ENCODE results near the gene ABHD14A. TPM values are rescaled to one million over a fixed set of nuclear protein-coding genes. Genes with fewer than 3 reads are reported as not detected.

The ABHD14A gene
- total and polyA plus RNA-seq, 2 of the 4 experiments (the other 2 are of a cell fraction), result 3.4 to 10.0 TPM

DNA sequence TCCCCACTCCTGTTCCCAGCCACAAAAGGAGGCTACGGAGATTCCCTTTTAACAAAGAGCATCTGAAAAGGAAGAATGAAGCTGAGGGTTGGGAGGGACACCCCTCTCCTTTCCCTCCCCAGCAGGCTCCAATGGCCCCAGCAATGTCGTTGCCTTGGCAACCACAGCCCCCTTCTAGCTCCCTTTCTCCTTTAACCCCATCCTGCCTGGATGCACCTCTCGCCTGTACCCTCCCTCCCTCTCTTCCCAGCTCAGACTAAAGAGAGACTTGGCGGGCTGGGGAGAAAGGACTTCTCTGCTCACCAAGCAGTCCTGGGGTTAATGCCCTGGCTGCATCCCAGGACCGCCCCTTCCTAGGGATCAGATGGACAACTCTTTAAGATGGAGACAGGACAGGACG is 27.9 kb downstream of the ABHD14A start:
- POLR2A ChIA-PET (ENCODE audit: unreplicated experiment), result no interaction called here

More for the DNA sequence above, 27.9 kb downstream of the ABHD14A start:
- Histone ChIP-seq H3K79me1 (ENCODE audit: low read depth in 1 of 2, low read length in 2 of 2) (no peaks in the 10 kb centered on the region), H2AK9ac (replicated peaks; ENCODE audit: low read depth, low read length, poor library complexity) (peak overlapping the region; percentile 13), H3K4ac (ENCODE audit: low read depth, low read length) (no peak overlapping the region), H3K9ac (ENCODE audit: low read depth, low read length) (no peak overlapping the region), H3K56ac (ENCODE audit: extremely low read depth, insufficient read depth, low read length) (no peak overlapping the region), H3K36me3 (ENCODE audit: control insufficient read depth, insufficient read depth, low read length) (no peaks in the 10 kb centered on the region), H4K91ac (ENCODE audit: insufficient read depth, low read depth, low read length) (no peak overlapping the region), H2AFZ (replicated peaks; ENCODE audit: low read length, poor library complexity) (no peak overlapping the region), H3K18ac (ENCODE audit: low read depth, low read length) (no peak overlapping the region), H3K14ac (replicated peaks; ENCODE audit: low read depth, low read length) (no peak overlapping the region), H2AK5ac (ENCODE audit: low read depth, low read length) (no peak overlapping the region; the same call in 1 of the 2 replicates), H2BK120ac (ENCODE audit: low read depth, low read length) (no peak overlapping the region), H3K9me1 (ENCODE audit: insufficient read depth, low read length) (no peaks in the 10 kb centered on the region), H2BK5ac (ENCODE audit: low read depth, low read length, poor library complexity, severe bottlenecking) (no peak overlapping the region), H3K4me1 (ENCODE audit: control insufficient read depth, insufficient read depth, low read length) (peaks cover 11% of the 10 kb centered on the region), H3K4me2 (ENCODE audit: low read depth, low read length) (no peak overlapping the region), H2BK15ac (ENCODE audit: low read depth, low read length) (no peak overlapping the region; the same call in 2 of the 3 replicates), H3K27ac (ENCODE audit: insufficient read depth, low read length) (no peak overlapping the region), H3K9me3 (ENCODE audit: control insufficient read depth, insufficient read depth, low read length) (no peaks in the 10 kb centered on the region), H2BK20ac (ENCODE audit: low read depth, low read length) (no peak overlapping the region), H4K20me1 (ENCODE audit: insufficient read depth, low read length) (no peaks in the 10 kb centered on the region), H3K27me3 (ENCODE audit: control insufficient read depth, insufficient read depth, low read length) (no peaks in the 10 kb centered on the region), H3K23ac (ENCODE audit: low read depth, low read length) (no peak overlapping the region), H4K5ac (ENCODE audit: low read depth, low read length) (no peak overlapping the region), H3K4me3 (ENCODE audit: insufficient read depth, low read depth, low read length) (no peak overlapping the region), H4K8ac (ENCODE audit: low read depth in 2 of 2, low read length in 2 of 2) (no peak overlapping the region)
- DNase-seq (no peak), ATAC-seq (ENCODE audit: low read depth) (no peak)
- intact Hi-C loops (cut with micrococcal nuclease) (loop anchor here (5.0 kb wide), 1 partner anchor 335 kb away; no protein-coding TSS in a partner anchor), dilution Hi-C loops (cut with HindIII; ENCODE audit: low sequenced_read_pairs, unreplicated experiment) (no loop called here), in situ Hi-C loops (cut with MboI; ENCODE audit: low sequenced_read_pairs) (loop anchor here (5.0 kb wide), 1 partner anchor 125 kb away; no protein-coding TSS in a partner anchor)
- CTCF ChIA-PET, result interaction anchor here (3.2 kb wide), 1 partner anchor 49 kb away, joined by 28 read pairs; no protein-coding TSS in a partner anchor
- WGBS, 2 experiments (ENCODE audit: extremely low coverage in 2 of 2, insufficient read length in 1 of 2), result no CpG with 5 or more reads among the region's 6 CpGs
- BruUV-seq (replicated peaks), result no TSS peak
- TF ChIP-seq POLR2A (IDR thresholded peaks at IDR 0.05; ENCODE audit: low read depth, low read length) (no peak), FOS (IDR thresholded peaks at IDR 0.05; ENCODE audit: low read depth, low read length) (no peak), RCOR1 (IDR thresholded peaks at IDR 0.05; ENCODE audit: insufficient replicate concordance, low read length) (no peak), NFE2L2 (IDR thresholded peaks at IDR 0.05; ENCODE audit: low read depth, low read length) (no peak), RAD21 (IDR thresholded peaks at IDR 0.05; ENCODE audit: low read length) (no peak), BHLHE40 (IDR thresholded peaks at IDR 0.05; ENCODE audit: low read depth, low read length) (no peak), MAZ (IDR thresholded peaks at IDR 0.05; ENCODE audit: borderline replicate concordance, low read depth, low read length) (no peak), CEBPB (IDR thresholded peaks at IDR 0.05; ENCODE audit: low read depth, low read length) (no peak), RFX5 (IDR thresholded peaks at IDR 0.05; ENCODE audit: low read depth, low read length) (no peak), MXI1 (IDR thresholded peaks at IDR 0.05; ENCODE audit: borderline replicate concordance, low read depth, low read length) (no peak), SMC3 (IDR thresholded peaks at IDR 0.05; ENCODE audit: low read depth, low read length) (no peak), MAFK (IDR thresholded peaks at IDR 0.05; ENCODE audit: low read depth, low read length) (no peak), CHD1 (IDR thresholded peaks at IDR 0.05; ENCODE audit: low read depth, low read length) (no peak), CTCF (conservative IDR thresholded peaks at IDR 0.05; ENCODE audit: low read depth, low read length) (no peak)
- TF ChIP-seq, protein P1, sequence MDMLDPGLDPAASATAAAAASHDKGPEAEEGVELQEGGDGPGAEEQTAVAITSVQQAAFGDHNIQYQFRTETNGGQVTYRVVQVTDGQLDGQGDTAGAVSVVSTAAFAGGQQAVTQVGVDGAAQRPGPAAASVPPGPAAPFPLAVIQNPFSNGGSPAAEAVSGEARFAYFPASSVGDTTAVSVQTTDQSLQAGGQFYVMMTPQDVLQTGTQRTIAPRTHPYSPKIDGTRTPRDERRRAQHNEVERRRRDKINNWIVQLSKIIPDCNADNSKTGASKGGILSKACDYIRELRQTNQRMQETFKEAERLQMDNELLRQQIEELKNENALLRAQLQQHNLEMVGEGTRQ (IDR thresholded peaks at IDR 0.05; ENCODE audit: low read depth, low read length), result no peak
- TF ChIP-seq, protein P2, sequence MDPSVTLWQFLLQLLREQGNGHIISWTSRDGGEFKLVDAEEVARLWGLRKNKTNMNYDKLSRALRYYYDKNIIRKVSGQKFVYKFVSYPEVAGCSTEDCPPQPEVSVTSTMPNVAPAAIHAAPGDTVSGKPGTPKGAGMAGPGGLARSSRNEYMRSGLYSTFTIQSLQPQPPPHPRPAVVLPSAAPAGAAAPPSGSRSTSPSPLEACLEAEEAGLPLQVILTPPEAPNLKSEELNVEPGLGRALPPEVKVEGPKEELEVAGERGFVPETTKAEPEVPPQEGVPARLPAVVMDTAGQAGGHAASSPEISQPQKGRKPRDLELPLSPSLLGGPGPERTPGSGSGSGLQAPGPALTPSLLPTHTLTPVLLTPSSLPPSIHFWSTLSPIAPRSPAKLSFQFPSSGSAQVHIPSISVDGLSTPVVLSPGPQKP (IDR thresholded peaks at IDR 0.05; ENCODE audit: borderline replicate concordance, low read depth, low read length), result no peak
